Stimulated activated CD4-positive, alpha-beta T cell treated with anti-CD3 and anti-CD28 coated beads, Interleukin-15, amount 100 ng/mL, for 1 hour (primary cell): ENCODE measurements around the gene SMIM10L1.

Experiments used
- DNase-seq, 2 donors: peaks; one replicate each; pipeline ENCODE4 v3.0.0-alpha.2; 2020; ENCODE audit warnings: low read depth in 1 of 2, low spot score in 1 of 2

SMIM10L1 gene

DNA sequence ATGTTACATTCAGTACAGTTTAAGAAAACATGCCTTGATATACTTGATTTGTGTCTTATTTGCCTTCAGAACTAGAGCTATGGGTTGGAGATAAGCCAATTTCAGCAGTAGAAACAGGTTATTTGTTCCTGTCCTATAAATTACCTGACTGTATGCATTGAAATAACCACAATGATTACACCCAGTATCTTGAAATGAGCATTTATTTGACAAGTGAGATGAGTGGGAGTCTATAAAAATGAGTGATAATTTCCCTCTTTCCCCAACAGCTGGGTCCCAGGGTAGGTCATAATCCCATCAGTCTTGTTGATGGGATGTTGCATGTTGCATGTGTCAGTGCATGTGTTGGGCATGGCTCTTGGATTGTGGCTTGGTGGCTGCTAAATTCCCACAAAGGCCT, 12.0 kb downstream of the SMIM10L1 start:
- DNase-seq = no peak

GRCh38 chr12:11186837-11187236, 15.8 kb downstream of the SMIM10L1 start, which contains the start of gene TAS2R42:
TSS of gene TAS2R42 (minus strand) at chr12:11186937. CDS start at chr12:11186937, 0 bp downstream.
- no peak for DNase-seq

GRCh38 chr12:11202811-11203210, 31.8 kb downstream of the SMIM10L1 start:
- no peak for DNase-seq

GRCh38 chr12:11204173-11204572, 33.2 kb downstream of the SMIM10L1 start:
- no peak for DNase-seq

DNA sequence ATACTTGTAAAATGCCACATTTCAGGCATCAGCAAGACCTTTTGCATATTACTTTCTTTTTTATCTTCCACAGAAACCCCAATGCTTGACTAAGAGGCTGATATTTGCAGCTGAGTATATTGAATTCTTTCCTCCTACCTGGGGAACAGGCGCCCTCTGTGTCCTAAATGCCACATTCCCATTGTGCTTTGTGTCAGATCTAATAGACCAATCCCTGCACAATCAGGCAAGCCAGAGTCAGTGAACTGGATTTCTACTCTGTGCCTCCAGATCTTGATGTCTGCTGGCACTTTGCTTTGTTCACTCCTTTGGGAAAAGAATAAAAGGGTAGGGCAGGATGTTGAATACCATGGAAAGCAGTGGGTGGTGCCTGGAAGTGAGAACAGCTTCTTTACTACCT, 38.1 kb downstream of the SMIM10L1 start:
- no peak for DNase-seq
